PC-3 (cell line): ENCODE measurements around the gene TDRD12.

ENCODE experiments used
- EZH2 ChIP-seq: fragments of 300-600 bp; sonication (generic); IDR thresholded peaks from one replicate; pipeline ENCODE4 v1.6.1; 2017; ENCODE audit warnings: antibody characterized with exemption, mild to moderate bottlenecking, low read length; ENCODE audit not compliant: unreplicated experiment
- EZH2phosphoT487 ChIP-seq: fragments of 300-600 bp; sonication (generic); IDR thresholded peaks from 2 replicates; pipeline ENCODE4 v1.6.1; 2018; ENCODE audit warnings: mild to moderate bottlenecking, antibody characterized with exemption, low read length, borderline replicate concordance
- TF ChIP-seq, protein P1 (sequence below): fragments of 300-600 bp; sonication (generic); conservative IDR thresholded peaks from 2 replicates; pipeline ENCODE4 v1.5.1; 2017; ENCODE audit warnings: antibody characterized with exemption, low read depth, mild to moderate bottlenecking, low read length

GRCh38 chr19:32852216-32852615 lies 132.6 kb downstream of the TDRD12 start:
- TF ChIP-seq, protein P1, sequence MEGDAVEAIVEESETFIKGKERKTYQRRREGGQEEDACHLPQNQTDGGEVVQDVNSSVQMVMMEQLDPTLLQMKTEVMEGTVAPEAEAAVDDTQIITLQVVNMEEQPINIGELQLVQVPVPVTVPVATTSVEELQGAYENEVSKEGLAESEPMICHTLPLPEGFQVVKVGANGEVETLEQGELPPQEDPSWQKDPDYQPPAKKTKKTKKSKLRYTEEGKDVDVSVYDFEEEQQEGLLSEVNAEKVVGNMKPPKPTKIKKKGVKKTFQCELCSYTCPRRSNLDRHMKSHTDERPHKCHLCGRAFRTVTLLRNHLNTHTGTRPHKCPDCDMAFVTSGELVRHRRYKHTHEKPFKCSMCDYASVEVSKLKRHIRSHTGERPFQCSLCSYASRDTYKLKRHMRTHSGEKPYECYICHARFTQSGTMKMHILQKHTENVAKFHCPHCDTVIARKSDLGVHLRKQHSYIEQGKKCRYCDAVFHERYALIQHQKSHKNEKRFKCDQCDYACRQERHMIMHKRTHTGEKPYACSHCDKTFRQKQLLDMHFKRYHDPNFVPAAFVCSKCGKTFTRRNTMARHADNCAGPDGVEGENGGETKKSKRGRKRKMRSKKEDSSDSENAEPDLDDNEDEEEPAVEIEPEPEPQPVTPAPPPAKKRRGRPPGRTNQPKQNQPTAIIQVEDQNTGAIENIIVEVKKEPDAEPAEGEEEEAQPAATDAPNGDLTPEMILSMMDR = no peak
- TF ChIP-seq EZH2 = no peak
- TF ChIP-seq EZH2phosphoT487 = no peak
